Activated CD8-positive, alpha-beta memory T cell treated with anti-CD3 and anti-CD28 coated beads for 1 hour (primary cell): ENCODE data around the gene EFHC2.
"Not testable (repeated sequence)": the region's sequence is repeated elsewhere in the genome, so short reads cannot be mapped to it uniquely, and the experiment has no call there.

Experiments
- DNase-seq, 2 donors: peaks; one replicate each; pipeline ENCODE4 v3.0.0-alpha.2; 2020; ENCODE audit warnings: low read depth in 1 of 2; ENCODE audit errors: extremely low read depth in 1 of 2

Gene EFHC2

GRCh38 chrX:44235534-44235933, 107.9 kb downstream of the EFHC2 start:
- DNase-seq = no peak

- DNase-seq = no peak
These were observed 108.9 kb downstream of the EFHC2 start for GRCh38 chrX:44234541-44234940.

- no peak for DNase-seq
These were observed 109.4 kb downstream of the EFHC2 start for GRCh38 chrX:44234116-44234515.

GRCh38 chrX:44232081-44232480, 111.4 kb downstream of the EFHC2 start:
- DNase-seq = no peak

- DNase-seq = no peak
These were observed 114.9 kb downstream of the EFHC2 start for GRCh38 chrX:44228621-44229020.

GRCh38 chrX:44227991-44228390, 115.5 kb downstream of the EFHC2 start:
- no peak for DNase-seq

- no peak for DNase-seq
These were observed 117.8 kb downstream of the EFHC2 start for GRCh38 chrX:44225667-44226066.

GRCh38 chrX:44224760-44225159, 118.7 kb downstream of the EFHC2 start:
- DNase-seq = no peak

- DNase-seq = no peak
These were observed 120.3 kb downstream of the EFHC2 start for GRCh38 chrX:44223150-44223549.

- DNase-seq = no peak
These were observed 125.0 kb downstream of the EFHC2 start for GRCh38 chrX:44218465-44218864.

- DNase-seq = no peak
These were observed 127.3 kb downstream of the EFHC2 start for GRCh38 chrX:44216171-44216570.

- no peak for DNase-seq
These were observed 139.7 kb downstream of the EFHC2 start for GRCh38 chrX:44203791-44204190.

- no peak for DNase-seq
These were observed 140.9 kb downstream of the EFHC2 start for GRCh38 chrX:44202596-44202995.

GRCh38 chrX:44189116-44189515, 154.4 kb downstream of the EFHC2 start:
- DNase-seq = no peak

- DNase-seq = not testable (repeated sequence)
These were observed 155.6 kb downstream of the EFHC2 start for GRCh38 chrX:44187915-44188314.

GRCh38 chrX:44183329-44183728, 160.1 kb downstream of the EFHC2 start:
- DNase-seq = no peak

- DNase-seq = no peak
These were observed 165.0 kb downstream of the EFHC2 start for GRCh38 chrX:44178274-44179053.

GRCh38 chrX:44175455-44175854, 168.0 kb downstream of the EFHC2 start:
- DNase-seq = no peak

- DNase-seq = no peak
These were observed 169.4 kb downstream of the EFHC2 start for GRCh38 chrX:44174061-44174460.

GRCh38 chrX:44173219-44173618, 170.3 kb downstream of the EFHC2 start:
- no peak for DNase-seq

- DNase-seq = no peak
These were observed 176.4 kb downstream of the EFHC2 start for GRCh38 chrX:44167116-44167515.

- DNase-seq = no peak
These were observed 180.5 kb downstream of the EFHC2 start for GRCh38 chrX:44162964-44163475.

- DNase-seq = no peak
These were observed 185.6 kb downstream of the EFHC2 start for GRCh38 chrX:44157858-44158257.
